Stimulated activated CD8-positive, alpha-beta memory T cell treated with anti-CD3 and anti-CD28 coated beads, Interleukin-15, amount 100 ng/mL, for 48 hours (primary cell): ENCODE data around the gene EYS.
"Not testable (repeated sequence)": the region's sequence is repeated elsewhere in the genome, so short reads cannot be mapped to it uniquely, and the experiment has no call there.

Experiments used
- DNase-seq, 2 donors: peaks; one replicate each; pipeline ENCODE4 v3.0.0-alpha.2; 2020; ENCODE audit warnings: low read depth in 2 of 2

Gene EYS

DNA sequence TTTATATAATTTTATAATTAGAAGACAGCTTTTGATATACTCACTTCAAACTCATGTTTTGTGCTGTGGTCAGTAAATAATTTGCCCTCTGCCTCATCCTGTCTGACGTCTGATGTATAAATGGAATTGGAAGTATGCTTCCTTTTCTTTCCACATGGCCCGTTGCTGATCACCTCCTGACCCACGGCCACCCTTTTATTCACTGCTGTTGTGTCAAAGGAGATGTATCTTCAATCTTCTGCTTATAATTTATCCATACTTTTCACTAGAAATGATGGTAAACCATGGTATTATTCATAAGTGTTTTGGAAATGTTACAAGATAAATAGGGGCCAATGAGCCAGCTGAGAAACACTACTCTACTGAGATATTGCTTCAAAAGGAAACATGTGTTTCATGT lies 1229.6 kb downstream of the EYS start:
- DNase-seq = no peak

DNA sequence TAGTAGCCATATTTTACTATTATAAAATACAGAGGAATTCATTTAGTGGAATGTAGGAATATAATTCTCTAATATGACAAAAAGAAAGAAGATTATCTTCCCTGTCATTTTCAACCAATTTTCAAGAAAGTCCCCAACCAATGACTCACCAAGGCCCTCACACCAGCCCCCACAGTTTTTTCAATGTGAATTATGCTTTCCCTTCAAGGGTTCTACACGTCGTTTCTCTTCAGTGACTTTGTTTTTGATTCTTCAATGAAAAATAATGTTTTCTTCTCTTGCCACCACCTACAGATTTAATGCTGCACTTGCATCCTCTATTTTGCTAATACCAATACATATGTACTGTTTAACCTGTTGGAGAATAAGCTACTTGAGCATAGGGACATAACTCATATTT lies 1230.1 kb downstream of the EYS start:
- no peak for DNase-seq

DNA sequence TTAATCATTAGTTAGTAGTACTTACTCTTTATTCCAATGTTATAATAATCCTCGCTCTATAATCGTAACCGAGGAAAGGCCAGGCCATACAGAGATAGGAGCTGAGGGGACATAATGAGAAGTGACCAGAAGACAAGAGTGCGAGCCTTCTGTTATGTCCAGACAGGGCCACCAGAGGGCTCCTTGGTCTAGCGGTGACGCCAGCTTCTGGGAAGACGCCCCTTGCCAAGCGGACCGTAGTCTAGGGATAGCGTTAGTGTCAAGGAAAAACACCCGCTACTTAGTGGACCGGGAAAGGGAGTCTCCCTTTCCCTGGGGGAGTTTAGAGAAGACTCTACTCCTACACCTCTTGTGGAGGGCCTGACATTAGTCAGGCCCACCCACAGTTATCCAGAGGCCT lies 1237.6 kb downstream of the EYS start:
- not testable (repeated sequence) for DNase-seq

DNA sequence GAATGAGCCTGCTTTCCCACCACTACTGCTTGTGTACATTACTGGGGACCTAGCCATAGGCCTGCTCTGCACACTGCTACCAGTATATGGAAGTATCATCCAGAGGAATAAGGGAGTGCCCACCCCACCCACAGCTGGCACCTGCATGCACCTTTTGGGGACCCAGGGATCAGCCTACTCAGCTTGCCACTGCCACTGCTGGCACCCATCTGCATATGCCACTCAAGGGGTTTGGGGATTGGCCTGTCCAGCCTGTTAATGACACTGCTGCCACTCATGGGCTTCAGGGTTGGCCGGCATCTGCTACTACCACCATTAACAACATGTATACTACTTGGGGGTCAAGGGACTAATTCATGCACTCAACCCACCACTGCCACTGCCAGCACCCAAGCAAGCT lies 1239.4 kb downstream of the EYS start:
- DNase-seq = no peak

DNA sequence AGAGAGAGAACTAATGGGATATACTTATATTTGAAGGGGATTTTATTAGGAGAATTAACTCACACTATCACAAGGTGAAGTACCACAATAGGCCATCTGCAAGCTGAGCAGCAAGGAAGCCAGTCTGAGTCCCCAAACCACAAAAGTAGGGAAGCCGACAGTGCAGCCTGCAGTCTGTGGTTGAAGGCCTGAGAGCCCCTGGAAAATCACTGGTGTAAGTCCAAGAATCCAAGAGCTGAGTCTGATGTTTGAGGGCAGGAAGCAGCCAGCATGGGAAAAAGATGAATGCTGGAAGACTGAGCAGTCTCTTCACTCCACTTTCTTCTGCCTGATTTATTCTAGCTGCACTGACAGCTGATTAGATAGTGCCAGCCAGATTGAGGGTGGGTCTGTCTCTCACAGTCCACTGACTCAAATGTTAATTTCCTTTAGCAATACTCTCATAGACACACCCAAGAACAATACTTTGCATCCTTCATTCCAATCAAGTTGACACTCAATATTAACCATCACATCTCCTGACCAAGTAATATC lies 1247.5 kb downstream of the EYS start:
- no peak for DNase-seq

DNA sequence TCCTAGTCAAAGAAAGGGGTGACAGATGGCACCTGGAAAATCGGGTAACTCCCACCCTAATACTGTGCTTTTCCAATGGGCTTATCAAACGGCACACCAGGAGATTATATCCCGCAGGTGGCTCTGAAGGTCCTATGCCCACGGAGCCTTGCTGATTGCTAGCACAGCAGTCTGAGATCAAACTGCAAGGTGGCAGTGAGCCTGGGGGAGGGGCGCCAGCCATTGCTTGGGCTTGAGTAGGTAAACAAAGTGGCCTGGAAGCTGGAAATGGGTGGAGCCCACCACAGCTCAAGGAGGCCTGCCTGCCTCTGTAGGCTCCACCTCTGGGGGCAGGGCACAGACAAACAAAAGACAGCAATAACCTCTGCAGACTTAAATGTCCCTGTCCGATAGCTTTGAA lies 1258.9 kb downstream of the EYS start:
- DNase-seq = not testable (repeated sequence)

DNA sequence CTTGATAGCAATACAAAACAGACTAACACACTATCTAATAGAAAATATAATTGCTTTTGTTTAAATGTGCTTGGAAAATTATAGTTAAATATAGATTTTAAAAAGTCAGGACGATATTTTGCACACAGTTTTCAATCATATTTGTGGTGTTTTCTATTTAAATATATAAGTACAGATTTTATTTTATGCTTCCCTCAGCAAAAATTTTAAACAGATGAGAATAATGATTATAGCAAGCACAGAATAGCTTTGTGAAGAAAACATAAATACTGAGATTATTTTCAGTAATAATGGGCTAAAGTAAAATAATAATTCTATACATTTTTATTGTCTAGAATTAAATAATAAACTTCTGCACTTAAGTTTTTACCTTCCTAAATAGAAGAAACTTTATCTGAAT lies 1262.0 kb downstream of the EYS start:
- no peak for DNase-seq

DNA sequence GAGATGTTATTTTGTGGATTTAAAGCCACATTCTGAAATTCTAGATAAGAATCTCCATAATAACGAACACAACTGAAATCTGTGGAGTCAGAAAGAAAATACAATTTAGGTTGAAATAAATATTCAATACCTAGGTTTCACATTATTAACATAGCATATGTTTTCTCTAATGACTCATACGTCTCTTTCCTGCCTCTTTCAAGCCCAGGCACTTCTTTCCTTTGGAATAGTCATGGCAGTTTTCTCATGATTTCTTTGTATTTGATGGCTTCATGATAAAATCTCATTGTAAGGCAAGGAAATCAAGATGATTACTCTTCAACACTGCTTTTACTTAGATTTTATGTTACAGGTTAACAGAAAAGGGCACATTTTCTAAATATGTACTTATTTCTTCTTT lies 1267.8 kb downstream of the EYS start:
- DNase-seq = no peak

DNA sequence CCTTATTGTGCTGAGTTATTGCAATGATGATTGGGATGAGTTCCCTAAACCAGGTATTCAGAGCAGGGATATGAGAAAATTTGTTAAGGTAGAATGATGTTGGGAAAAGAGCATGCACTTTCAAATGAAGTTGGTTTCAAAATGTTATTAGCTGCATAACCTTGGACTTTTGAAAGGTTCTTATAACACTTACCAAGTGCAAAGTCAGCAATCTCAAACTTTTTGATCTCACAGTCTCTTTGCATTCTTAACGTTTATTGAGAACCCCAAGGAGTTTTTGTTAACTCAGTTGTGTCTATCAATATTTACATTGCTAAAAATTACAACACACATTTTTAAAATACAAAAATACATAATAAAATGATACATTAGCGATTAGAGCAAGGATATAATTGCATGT lies 1269.0 kb downstream of the EYS start:
- no peak for DNase-seq

DNA sequence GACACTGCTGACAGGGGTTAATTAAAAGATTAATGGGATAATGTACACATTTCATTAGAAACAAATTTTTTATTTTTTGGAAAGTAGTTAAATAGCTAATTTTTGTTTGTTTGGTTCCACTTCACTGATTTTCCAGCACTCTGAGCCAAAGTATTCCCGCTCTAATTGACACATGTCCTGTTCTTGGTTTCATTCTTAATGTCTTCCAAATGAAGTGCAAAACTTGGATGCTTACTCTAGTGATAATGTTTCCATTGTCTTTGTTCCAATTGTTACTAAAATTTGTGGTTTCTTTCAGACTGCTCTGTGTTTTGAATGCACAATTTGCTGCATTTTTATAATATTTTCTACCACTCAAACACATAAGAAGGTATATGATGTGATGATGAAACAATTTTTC lies 1277.1 kb downstream of the EYS start:
- DNase-seq = no peak

DNA sequence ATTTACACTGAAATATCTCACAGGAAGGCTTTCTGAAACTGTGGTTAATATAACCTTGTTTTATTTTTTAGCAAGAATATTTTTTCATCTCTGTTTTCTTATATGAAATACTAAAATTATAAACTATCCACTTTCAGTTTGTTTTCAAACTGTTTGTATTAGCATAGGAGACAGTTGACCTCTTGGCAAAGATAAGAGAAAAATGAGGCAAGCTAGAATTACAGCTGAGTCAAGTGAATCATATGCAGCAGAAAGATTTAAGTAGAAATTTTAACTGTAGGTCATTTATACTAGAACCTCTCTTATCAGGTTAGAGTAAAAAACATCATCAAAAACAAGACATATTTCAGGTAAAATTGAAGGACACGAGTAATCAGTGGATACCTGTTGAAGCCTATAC lies 1278.8 kb downstream of the EYS start:
- no peak for DNase-seq

DNA sequence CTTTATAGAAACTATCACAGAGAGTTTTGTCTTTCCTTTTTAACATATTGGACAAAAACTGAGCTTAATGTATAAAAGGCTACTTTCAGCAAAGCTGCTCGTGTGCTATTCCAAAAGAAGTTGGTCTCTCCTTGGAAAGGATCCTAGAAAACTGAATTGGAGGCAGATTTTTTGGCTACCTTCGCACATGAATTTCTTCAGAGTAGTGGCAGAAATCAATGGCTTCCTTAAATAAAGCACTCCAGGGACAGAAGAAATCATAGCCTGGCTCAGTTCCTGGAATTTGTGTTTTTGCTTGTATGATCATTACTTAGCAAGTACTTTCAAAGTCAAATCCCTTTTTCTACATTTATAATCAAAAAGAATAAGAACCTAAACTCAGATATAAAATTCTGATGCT lies 1291.1 kb downstream of the EYS start:
- DNase-seq = no peak

DNA sequence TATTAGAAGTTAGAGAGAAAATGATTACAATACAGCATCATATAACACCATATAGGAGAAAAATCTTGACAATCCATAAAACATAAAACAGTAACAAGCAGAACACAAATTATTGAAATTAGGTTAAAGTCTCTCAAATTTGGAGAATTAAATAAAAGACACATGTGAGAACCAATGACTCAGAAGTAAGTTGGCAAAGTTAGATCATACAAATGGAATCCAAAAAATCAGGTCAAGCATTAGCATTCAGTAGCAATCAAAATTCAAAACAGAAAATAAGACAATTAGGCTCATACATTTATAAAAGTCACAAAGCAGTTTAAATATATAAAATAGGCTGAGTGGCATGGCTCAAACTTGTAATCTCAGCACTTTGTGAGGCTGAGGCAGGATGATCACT lies 1295.8 kb downstream of the EYS start:
- no peak for DNase-seq

DNA sequence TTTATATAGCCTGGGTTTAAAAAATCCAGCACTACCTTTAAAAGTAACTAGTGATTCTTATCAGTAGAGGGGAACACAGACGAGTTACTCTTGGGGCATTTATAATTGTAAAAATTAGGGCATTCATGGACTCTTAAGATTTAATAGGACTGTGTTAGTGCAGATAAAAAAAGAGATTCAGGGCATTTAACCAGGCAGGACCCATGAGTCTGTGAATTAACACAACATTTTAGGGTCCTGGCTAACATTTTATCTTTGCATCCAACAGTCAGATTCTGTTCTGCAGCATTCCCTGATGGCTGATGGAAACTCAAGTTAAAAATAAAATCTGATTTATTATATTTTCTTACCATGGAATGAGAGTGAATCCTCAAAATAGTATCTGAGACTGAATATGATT lies 1297.1 kb downstream of the EYS start:
- DNase-seq = no peak

DNA sequence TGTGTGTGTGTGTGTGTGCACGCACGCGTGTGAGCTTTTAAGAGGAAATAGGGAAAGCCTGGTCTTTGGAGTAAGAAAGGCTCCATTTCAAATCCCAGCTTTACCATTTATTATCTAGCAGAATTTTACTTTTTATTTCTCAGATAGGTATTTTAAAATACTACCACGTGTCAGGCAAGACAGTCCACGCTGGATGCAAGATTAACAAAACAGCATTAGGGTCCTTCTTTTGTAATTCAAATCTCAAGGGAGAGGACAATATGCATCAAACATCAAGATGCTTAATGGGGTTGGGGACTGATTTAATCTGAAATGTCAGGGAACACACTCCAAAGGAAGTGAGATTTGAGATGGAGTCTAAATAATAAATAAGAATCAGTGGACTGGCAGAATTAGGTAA lies 1302.6 kb downstream of the EYS start:
- DNase-seq = no peak

DNA sequence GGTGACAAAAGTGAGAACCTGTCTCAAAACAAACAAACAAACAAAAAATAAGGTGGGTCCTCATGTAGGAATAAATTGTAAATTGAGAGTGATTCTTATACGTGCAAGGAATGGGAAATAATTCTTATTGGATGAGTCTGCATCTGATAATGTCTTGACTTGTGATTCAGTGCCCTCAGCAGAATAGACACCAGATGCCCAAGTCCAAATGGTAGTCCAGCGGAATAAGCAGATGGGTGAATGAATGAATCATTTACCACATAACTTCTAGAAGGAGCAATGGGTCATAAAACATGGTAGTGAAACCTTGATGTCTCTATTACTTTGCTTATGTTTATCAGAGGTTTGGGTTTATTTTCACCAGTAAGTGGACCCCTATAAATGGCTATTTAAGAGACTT lies 1323.7 kb downstream of the EYS start:
- no peak for DNase-seq

DNA sequence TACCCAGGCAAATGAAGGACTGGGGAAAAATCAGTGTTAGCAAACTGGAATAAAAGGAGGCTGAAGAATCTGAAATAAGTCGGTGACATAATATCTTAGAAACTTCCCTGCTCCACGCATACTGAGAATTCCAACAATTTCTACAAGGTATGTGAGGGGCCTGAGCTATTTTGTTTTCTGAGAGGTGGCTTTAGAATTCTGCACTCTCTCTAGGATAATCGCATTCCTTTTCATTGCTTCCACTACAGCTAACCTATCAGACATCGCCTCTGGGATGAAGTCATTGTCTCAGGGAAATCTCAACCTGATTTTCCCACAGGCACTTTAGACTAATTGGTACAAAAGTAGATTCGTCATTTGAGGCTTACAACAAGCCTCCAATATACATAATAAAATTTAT lies 1330.6 kb downstream of the EYS start:
- no peak for DNase-seq

DNA sequence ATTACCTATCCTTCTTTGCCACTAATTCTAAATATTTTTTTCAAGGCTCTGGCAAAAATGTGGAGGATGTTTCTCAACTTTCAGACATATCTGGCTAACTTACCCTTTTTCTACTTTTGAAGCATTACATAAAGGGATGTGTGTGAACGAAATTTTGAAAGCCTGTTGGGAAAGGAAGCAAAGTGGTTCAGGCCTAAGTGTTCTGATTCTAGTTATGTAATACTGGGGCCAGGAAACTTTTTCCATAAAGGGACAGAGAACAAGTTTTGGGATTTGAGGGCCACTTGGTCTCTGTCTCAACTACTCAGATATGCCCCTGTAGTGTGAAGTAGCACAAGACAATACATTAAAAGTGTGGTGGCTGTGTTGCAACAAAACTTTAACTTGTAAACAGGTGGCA lies 1349.6 kb downstream of the EYS start:
- no peak for DNase-seq

DNA sequence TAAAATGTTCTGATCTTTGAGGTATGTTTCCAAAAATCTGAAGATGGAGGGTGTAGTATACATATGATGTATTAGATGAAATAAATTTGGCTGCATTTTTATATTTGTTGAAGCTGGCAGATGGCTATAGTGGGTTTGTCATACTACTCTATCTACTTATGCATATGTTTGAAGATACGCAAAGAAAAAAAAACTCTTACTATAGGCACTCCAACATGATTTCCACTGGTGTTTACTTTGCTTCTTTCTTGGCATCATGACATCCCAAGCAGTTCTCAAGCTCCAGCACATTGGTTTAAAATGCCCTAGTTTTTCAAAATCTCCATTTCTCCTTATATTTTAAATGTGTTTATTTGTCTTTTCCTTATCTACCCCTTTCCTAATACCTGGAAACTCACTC lies 1359.6 kb downstream of the EYS start:
- no peak for DNase-seq

DNA sequence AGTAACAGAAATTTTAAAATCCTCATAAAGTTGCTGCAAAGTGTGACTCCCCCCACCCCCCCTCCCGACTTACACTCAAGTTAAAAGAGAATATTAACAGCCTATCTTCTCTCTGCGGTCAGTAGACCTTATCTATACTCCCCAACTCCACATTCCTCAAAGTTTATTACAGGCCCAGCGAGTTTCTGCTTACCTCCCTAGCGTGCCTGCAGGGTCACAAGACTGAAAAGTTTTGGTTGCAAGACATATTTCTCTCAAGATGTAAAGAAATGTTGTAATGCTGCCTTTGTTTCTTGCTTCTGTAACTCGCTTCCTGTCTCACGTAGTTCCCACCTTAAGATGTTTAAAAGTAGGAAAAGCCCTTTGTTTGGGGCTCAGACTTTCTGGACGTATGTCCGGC lies 1371.8 kb downstream of the EYS start:
- no peak for DNase-seq

DNA sequence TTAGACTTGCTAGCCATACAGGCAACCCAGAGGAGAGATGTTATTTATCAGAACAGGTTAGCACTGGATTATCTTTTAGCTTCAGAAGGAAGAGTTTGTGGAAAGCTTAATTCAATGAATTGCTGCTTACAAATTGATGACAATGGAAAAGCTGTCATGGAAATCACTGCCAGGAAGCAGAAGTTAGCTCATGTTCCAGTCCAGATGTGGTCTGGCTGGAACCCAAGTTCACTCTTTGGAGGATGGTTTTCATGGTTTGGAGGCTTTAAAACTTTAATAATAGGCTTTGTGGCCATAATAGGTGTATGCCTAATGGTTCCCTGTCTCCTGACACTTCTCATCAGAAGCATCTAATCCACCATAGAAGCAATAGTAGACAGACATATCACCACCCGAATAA lies 1372.4 kb downstream of the EYS start:
- no peak for DNase-seq

DNA sequence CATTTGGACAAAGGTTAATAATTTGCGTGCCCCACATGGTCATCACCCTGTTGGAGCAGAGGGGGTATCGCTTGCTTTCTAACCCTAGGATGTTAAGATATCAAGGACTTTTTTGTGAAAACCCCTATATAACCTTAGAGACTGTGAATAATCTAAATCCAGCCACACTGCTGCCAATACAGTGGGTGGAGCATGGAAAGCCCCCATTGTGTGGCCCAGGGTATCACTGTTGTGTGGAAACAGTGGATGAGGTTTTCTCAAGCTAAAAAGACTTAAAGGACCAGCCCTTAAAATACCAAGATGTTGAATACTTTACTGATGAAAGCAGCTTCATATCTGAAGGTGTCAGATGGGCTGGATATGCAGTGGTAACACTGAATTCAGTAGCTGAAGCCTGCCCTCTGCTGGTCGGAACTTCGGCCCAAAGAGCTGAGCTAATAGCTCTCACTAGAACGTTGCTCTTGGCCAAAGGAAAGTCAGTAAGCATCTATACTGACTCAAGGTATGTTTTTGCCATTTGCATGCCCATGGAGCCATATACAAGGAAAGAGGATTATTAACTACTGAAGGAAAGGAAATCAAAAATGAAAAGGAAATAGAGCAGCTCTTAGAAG lies 1376.2 kb downstream of the EYS start:
- peak in 1 of 2 donors; percentile 10 for DNase-seq

DNA sequence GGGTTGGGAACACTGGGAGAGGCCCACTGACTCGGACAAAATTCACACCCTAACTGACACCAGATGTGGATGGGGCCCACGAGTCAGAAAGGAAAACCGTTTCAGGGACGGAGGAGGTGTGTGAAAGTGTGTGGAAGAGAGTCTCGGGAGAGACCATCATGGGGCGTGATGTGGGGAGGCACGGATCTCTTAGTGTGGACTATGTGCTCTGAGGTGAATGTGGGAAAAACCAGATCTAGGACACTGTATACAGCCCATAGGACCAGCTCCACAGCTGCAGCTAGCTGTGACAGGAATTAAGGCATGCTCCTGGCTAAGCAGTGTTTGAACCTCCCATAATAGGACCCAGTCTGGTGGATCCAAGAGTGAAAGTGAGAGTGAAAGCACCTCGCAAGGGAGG lies 1380.1 kb downstream of the EYS start:
- no peak for DNase-seq

DNA sequence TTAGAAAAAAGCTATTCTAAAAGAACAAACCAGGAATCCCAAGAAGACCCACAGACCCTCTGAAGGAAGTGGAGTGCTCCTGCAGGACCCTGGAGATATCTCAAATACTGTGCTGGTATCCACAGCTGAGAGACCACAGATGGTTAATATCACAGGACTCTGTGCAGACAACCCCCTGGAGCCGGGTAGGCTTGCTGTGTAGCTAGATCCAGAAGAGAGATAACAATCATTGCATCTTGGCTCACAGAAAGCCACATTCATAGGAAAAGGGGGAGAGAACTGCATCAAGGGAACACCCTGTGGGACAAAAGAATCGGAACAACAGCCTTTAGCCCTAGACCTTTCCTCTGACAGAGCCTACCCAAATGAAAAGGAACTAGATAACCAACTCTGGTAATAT lies 1381.9 kb downstream of the EYS start:
- no peak for DNase-seq
